ENCODE data around the gene MYO9A.
"Not testable (repeated sequence)": the region's sequence is repeated elsewhere in the genome, so short reads cannot be mapped to it uniquely, and the experiment has no call there.

MYO9A gene

DNA sequence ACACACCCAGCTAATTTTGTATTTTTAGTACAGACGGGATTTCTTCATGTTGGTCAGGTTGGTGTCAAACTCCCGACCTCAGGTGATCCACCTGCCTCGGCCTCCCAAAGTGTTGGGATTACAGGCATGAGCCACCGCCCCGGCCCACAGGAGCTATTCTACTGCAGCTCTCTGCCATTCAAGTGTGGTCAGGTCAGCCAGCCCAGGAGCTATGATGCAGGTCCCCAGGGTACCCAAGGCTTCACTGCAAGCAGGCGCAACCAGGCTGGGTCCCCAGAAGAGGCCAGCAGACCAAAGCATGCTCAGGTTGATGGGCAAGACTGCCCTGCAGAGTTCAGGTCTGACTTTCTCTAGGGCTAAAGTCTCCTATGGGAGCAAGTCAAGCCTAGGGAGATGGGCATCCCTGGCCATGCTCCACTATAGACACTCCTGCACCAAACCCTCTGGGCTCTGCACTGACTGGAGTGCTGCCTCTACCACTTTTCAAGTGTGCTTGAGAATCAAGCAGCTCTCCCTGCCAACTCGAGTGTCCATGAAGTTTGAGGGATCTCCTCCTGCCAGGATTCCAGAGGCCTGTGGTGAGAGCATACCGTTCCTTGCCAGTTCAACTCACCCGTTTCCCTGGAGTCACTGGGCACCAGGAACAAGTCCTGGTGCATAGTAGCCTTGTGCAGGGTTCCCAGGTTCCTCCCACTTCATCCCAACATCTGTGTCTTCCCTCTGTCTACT is 30.9 kb downstream of the MYO9A start:
- DNase-seq: no peak

DNA sequence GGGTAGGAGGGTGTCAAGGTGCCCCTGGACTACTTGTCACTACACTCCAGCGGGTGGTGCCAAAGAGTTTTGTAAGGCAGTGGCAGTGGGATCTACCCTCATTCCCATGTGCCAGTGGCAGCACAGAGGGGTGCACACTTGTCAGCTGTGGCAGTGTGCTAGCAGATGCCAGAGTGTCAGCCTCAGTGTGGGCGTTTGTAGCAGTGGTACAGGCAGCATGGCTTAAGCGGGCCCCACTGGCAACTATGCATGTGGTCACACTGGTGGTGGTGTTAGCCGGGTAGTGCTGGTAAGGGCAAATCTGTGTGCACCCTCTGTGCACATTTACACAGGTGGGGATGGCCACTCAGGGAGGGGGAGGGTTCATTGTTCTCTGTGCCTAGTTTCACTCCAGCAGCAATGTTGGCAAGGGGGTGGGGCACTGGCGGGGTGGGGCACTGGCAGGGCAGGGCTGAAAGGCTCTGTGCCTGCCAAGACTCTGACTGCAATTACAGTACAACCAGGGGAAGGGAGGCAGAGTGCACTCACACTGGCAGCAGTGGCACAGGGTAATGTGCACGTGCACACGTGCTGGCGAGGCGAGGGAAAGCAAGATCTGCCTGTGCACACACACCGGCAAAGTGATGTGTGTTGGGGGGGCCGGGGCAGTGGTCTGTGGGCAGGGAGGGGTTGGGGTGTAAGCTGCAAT is 31.8 kb downstream of the MYO9A start:
- DNase-seq: no peak

DNA sequence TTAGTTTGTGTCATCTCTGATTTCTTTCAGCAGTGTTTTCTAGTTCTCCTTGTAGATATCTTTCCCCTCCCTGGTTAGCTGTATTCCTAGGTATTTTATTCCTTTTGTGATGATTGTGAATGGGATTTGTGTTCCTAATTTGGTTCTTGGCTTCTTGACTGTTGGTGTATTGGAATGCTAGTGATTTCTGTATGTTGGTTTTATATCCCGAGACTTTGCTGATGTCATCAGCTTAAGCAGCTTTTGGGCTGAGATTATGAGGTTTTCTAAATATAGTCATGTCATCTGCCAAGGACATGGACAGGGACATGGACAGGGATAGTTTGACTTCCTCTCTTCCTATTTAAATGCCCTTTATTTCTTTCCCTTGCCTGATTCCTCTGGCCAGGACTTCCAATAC is 35.8 kb downstream of the MYO9A start:
- no peak for DNase-seq

DNA sequence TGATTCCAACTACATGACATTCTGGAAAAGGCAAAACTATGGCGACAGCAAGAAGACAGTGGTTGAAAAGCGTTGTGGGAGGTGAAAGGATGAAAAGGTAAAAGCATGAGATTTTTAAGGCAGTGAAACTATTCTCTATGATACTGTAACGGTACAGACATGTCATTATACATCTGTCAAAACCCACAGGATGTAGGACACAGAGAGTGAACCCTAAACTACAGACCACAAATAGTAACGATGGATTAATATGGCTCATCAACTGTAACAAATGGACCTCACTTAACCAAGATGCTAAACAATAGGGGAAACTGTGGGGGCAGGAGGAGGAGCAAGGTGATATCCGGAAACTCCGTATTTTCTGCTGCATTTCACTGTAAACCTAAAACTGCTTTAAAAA is 39.1 kb downstream of the MYO9A start:
- DNase-seq: no peak

DNA sequence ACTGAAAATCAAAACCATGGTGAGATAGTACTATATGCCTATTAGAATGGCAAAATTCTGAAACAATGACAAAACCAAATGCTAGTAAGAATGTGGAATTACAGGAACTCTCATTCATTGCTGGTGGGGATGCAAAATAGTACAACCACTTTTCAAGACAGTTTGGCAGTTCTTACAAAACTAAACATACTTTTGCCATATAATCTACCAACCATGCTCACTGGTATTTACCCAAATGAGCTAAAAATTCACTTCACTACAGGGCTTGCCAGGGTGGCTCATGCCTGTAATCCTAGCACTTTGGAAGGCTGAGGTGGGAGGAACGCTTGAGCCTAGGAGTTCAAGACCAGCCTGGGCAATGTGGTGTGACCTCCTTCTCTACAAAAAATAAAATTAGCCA is 40.0 kb downstream of the MYO9A start:
- DNase-seq: no peak

DNA sequence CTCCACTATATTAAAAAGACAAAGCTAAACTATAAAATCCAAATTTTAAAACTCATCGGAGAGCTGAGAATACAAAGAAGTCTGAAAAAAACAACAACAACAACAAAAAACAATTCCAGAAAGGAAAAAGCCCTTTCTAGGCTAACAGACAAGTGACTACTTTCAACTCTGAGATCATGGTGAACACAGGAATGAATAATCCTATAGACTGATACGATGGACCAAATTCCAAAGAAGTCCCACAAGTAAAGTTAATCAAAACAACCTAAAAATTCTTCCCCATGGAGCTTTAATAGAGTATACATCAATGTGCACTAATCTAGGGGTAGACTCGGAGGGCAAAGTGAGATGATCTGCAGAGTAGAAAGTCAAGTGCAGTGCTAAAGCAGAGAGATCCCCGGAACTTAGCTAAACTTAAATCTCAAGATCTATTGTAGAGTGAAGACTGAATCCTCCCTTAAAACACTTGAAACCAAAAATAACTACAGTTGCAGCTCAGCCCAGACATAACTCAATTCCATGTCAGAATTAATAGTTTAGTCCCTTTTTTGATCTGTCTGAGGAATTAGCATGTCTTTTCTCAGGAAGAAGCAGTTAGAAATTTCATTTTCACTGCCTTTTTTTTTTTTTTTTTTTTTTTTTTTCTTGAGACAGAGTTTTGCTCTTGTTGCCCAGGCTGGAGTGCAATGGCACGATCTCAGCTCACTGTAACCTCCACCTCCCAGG is 43.5 kb downstream of the MYO9A start:
- DNase-seq: no peak

DNA sequence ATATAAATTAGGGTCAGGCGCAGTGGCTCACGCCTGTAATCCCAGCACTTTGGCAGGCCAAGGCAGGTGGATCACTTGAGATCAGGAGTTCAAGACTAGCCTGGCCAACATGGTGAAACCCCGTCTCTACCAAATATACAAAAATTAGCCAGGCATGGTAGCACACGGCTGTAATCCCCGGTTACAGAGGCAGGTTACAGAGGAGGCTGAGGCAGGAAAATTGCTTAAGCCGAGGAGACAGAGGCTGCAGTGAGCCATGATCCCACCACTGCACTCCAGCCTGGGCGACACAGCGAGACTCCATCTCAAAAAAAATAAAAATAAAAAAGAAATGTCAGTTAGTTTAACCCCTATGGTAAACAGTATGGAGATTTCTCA is 46.5 kb downstream of the MYO9A start:
- not testable (repeated sequence) for DNase-seq

DNA sequence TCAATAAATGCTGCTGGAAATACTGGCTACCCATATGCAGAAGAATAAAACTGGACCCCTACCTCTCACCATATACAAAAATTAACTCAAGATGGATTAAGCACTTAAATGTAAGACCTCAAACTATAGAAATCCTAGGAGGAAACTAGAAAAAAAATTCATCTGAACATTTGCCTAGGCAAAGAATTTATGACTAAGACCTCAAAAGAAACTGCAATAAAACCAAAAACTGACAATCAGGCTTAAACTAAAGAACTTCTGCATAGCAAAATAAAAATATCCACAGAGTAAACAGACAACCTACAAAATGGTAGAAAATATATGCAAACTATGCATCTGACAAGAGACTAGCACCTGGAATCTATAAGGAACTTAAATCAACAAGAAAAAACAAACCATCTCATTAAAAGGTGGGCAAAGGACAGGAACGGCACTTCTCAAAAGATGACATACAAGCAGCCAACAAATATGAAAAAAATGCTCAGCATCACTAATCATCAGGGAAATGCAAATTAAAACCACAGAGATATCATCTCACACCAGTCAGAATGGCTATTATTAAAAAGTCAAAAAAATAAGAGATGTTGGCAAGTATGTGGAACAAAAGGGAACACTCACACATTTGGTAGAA is 47.0 kb downstream of the MYO9A start:
- no peak for DNase-seq

DNA sequence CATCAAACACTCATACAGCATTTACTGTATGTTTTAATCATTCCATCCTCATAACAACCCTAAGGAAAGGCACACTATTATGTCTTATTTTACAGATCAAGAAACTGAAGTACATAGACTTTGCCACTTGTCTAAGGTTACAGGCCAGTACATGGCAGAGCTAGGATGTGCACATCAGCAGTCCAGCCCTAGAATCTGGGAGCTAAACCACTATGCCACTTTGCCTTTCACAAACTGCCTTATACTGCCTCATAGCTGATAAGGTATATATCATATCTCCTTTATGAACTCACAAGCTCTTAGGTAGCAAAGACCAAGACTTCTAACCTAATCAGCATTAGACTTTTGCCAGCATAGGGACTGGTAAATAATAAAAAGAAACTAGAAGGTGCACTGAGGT is 49.1 kb downstream of the MYO9A start:
- no peak for DNase-seq

DNA sequence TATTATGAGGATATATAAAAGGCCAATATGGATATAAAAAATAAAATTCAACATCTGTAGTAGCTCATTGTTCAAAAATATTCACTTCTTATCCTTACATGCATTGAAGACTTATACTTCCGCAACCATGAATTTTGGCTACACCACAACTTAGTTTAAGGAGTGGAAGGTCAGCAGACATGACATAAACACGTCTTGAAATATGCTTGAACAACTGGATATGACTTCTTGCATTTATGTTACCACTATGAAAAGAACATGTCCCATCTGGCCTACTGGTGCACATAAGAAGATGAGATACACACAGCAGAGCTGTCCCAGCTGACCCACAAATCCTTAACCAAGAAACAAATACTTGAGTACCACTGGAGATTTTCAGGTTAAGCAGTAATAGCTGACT is 52.1 kb downstream of the MYO9A start:
- DNase-seq: no peak

DNA sequence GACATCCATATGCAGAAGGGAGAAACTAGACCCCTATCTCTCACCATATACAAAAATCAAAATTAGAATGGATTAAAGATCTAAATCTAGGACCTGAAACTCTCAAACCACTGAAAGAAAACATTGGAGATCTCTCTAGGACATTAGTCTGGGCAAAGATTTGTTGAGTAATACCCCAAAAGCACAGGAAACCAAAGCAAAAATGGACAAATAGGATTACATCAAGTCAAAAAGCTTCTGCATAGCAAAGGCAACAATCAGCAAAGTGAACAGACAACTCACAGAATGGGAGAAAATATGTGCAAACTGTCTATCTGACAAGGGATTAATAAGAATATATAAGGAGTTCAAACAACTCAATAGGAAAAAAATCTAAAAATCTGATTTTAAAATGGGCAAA is 54.8 kb downstream of the MYO9A start:
- no peak for DNase-seq

DNA sequence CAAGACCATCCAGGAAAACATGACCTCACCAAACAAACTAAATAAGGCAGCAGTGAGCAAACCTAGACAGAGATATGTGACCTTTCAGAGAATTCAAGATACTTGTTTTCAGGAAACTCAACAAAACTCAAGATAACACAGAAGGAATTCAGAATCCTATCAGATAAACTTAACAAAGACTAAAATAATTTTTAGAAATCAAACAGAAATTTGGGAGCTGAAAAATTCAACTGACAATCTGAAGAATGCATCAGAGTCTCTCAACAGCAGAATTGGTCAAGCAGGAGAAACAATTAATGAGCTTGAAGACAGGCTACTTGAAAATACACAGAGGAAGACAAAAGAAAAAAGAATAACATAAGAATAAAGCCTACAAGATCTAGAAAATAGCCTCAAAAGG is 55.6 kb downstream of the MYO9A start:
- no peak for DNase-seq

DNA sequence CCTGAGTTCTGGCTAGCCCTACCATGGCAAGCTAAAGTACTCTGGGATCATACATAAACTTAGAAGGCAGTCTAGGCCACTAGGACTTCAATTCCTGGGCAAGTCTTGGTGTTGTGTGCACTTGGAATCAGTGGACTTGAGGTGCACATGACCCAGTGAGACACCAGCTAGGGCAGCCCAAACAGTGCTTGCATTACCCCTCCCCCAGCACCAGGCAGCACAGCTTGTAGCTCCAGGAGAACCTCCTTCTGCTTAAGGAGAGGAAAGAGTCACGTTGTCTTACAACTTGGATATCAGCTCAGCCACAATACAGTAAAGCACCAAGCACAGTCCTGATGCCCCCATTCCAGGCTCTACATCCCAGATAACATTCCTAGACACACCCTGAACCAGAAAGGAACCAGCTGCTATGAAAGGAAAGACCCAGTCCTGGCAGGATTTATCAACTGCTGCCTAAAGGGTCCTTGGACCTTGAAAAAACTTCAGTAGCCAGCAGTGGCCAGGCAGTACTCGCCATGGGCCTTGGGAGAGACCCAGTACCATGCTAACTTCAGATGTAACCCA is 57.2 kb downstream of the MYO9A start:
- no peak for DNase-seq

DNA sequence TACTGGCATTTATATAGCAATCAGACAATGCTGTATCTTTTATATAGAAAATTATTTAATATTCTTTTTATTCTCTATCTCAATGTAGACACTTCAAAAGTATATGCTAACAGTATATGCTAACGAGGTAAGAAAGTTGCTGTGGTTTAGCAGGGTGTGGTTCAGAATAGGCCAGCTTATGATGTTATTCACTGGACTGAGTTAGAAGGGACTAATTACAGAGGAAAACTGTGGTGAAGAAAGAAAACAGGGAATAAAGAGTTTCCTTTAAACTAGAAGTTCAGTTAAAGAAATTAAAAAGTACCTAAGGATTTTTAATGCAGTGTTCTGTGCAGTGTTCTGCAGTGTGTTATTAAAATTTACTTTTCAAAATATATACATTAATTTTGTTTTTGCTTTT is 59.4 kb downstream of the MYO9A start:
- no peak for DNase-seq

DNA sequence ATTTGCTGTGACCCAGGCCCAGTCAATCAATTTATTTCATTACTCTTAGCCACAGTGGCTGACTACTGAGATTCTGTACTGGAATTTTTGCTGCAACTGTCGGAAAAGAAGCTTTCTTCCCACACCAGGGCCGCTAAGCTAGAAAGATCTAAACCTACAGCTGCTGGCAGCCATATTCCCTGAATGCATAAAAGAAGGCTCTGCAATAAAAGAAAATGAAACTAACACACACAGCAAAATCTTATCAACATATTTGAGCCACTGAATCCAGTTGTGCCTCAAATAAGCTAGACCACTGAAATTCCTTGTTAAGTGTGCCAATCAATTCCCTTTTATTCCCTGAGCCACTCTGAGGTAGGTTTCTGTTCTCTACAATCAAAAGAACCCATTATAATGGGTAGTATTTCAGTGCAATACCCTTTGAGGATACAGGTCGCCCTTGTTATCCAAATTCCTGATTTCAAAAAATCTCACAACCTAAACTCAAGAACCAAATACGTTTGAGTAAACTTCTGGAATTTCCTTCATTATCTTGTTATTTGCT is 60.3 kb downstream of the MYO9A start:
- DNase-seq: no peak

DNA sequence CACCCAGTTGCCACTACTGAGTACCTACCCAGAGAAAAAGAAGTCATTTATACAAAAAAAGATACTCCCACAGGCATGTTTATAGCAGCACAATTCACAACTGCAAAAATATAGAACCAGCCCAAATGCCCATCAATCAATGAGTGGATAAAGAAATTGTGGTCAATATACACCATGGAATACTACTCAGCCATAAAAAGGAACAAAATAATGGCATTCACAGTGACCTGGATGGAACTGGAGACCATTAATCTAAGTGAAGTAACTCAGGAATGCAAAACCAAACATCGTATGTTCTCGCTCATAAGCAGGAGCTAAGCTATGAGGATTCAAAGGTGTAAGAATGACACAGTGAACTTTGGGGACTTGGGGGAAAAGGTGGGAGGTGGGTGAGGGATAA is 61.7 kb downstream of the MYO9A start:
- DNase-seq: not testable (repeated sequence)

DNA sequence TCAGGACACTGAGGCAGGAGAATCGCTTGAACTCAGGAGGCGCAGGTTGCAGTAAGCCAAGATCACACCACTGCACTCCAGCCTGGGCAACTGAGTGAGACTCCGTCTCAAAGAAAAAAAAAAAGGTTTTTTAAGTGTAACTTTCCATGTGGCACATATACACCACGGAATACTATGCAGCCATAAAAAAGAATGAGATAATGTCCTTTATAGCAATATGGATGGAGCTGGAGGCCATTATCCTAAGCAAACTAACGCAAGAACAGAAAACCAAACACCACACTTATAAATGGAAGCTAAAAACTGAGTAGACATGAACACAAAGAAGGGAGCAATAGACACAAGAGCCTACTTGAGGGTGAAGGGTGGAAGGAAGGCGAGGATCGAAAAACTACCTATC is 64.7 kb downstream of the MYO9A start:
- DNase-seq: not testable (repeated sequence)

DNA sequence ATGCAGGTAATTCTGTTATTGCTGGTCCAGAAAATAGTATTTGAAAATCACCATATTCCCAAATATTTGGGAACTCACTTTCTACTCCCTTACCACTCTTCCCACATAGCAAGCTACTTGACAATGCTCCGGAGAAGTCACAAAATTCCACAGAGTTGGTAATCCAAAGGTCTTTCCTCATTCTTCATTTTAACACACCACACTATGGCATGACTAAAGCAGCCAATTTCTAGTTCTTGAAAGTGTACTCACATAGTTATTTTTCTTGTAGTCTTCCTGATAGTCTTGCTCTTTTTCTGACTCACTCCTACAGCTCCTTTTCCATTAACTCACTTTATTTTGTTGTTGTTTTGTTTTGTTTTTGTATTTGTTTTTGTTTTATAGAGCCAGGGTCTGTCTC is 67.2 kb downstream of the MYO9A start:
- DNase-seq: no peak

DNA sequence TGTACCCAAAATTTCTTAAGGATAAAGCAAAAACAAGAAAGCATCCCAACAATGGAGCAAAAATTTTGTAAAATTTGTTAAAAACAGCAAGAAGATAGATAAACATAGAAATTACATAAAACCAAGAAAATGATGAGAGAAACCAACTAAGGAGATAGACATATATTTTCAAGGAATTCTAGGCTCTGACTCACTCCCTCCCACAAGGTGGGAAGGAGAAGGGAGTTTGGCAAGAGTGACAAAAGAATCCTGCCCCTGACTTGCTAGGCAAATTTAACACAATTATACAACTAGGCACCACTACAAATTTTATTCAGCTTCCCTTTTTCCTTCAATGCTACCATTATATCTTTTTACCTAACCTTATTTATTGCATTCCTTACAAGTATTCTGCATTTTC is 70.9 kb downstream of the MYO9A start:
- DNase-seq: no peak

DNA sequence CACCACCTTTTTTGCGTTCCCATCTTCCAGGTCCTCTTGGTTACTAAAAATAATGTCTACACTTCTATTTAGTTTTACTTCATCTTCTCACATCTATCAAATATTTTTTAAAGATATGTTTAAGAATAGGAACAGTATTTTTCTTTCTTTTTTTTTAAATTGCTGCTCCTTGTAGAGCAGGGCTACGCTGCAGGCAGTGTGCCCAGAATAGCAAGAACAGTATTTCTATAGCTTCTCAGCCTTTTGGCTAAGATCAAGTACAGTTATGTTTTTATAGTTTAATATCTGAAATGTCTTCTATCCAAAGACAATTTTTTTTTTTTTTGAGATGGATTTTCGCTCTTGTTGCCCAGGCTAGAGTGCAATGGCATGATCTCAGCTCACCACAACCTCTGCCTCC is 73.0 kb downstream of the MYO9A start:
- no peak for DNase-seq

DNA sequence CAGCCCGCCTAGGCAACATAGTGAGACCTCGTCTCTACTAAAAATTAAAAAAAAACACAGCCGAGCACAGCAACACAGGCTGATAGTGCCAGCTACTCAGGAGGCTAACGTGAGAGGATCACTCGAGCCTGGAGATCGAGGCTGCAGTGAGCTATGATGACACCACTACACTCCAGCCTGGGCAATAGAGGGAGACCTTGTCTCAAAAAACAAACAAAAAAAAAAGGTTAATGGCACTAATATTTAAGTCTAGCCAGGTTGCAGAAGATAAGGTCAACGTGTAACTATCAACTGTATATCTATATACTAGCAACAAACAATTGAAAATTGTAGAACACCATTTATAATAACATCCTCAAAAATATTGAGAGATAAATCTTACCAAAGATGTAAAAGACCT is 75.1 kb downstream of the MYO9A start:
- DNase-seq: no peak

DNA sequence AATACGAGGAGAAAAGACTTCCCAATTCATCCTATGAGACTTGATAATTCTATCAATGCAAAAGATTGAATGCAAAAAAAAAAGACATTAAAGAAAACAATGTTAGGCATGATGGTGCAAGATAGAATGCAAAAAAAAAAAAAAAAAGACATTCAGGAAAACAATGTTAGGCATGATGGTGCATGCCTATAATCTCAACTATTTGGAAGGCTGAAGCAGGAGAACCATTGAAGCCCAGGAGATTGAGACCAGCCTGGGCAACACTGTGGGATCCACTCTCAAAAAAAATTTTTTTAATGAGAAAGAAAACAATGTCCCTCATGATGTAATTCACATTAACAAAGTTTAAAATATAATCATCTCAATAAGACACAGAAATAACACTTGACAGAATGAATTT is 75.9 kb downstream of the MYO9A start:
- no peak for DNase-seq

DNA sequence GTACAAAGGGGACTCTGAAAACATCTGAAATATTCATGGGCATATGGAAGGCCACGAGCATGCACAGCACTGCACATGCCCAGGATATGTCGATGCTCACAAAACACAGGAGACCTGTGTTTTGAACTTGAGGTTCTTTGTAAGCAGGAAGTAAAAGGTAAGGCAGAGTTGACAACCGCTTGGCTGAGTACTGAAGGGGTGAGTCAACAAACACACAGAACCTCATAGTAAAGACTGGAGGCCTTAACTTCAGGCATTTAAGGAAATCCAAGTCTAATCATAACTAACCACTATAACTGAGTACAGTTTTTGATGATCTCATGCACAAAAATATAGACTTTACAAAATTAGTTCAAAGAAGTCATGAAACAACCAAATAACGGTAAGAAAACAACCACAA is 80.6 kb downstream of the MYO9A start:
- DNase-seq: no peak

Measured in right forelimb (tissue), 1 donor.